SK-N-DZ (cell line): ENCODE measurements around the gene HEG1.

ENCODE experiments used
- DNase-seq: peaks from one replicate; pipeline ENCODE4 v3.0.0-alpha.2; 2015; ENCODE audit warnings: low spot score
- small RNA-seq, 2 experiments: library from RNA; depleted of rRNA; stranded (forward); fragments of <200 nt; gene quantifications; one replicate each; pipeline ENCODE3, GENCODE V24; 2014

Gene HEG1

GRCh38 chr3:124918524-124918923 is 137.3 kb downstream of the HEG1 start:
- no peak for DNase-seq

- peak; percentile 25 for DNase-seq
These were observed 138.9 kb downstream of the HEG1 start for GRCh38 chr3:124916837-124917409.

Small RNA genes lying within 50 kb of the gene (small RNA-seq; reads per million reads assigned to genes)
- 0 reads per million in 2 experiments for gene RNA5SP137
